HCT116 (cell line): ENCODE measurements around the gene SPANXA1. TPM values are rescaled to one million over a fixed set of nuclear protein-coding genes. Genes with fewer than 3 reads are reported as not detected.

Source experiments
- ATAC-seq: fragments of 200-7000 bp; cut with Tn5 transposase; 2 replicates; pipeline ENCODE4 v1.9.1; 2020; ENCODE audit warnings: mild to moderate bottlenecking, moderate library complexity
- BruUV-seq: library from RNA; stranded (reverse); fragments of 400-500 nt; replicated peaks from 2 replicates; lab custom pipeline; 2021; lab: Mats Ljungman, UMichigan
- CTCF ChIA-PET: fragments of 300-600 bp; sonication (Branson Sonifier 250); formaldehyde crosslinking; loops from one replicate; lab custom pipeline; 2021; ENCODE audit warnings: antibody characterized with exemption; lab: Charles Lee
- POLR2A ChIA-PET: fragments of 300-600, 350-600 bp; sonication (Branson Sonifier 250); formaldehyde crosslinking; loops from one replicate; lab custom pipeline; 2021; ENCODE audit warnings: antibody characterized with exemption; lab: Charles Lee
- RAD21 ChIA-PET, 2 experiments: fragments of 300-600 bp; sonication (Branson Sonifier 250); formaldehyde crosslinking; loops; one replicate each; lab custom pipeline; 2023; ENCODE audit warnings: low total read pairs in 2 of 2; ENCODE audit not compliant: uncharacterized antibody in 2 of 2, unreplicated experiment in 2 of 2, low non-redundant PET in 1 of 2; lab: Charles Lee
- DNase-seq: peaks from one replicate; pipeline ENCODE4 v3.0.0-alpha.2; 2010; ENCODE audit warnings: low read depth, low spot score
- H2AFZ ChIP-seq: fragments of 200-600 bp; shearing (Covaris generic), sonication (generic); 2 replicates; pipeline ENCODE4 v1.6.1; 2017; ENCODE audit warnings: low read depth, mixed run types, mixed read lengths, antibody characterized with exemption, low read length; ENCODE audit not compliant: poor library complexity, severe bottlenecking
- H3K27ac ChIP-seq: 2 replicates; pipeline ENCODE4 v1.5.1; 2012; ENCODE audit warnings: low read depth, low read length
- H3K27me3 ChIP-seq: fragments of 200-600 bp; sonication (generic); 2 replicates; pipeline ENCODE4 v1.6.1; 2016; ENCODE audit warnings: mixed run types, low read length, mixed read lengths; ENCODE audit not compliant: insufficient read depth
- H3K36me3 ChIP-seq, 2 experiments: fragments of 200-500 bp in 1 of 2; fragments of 200-600 bp in 1 of 2; sonication (Bioruptor generic) in 1 of 2; sonication (generic) in 1 of 2; 2 replicates each; pipeline versions ENCODE4 v1.5.1 to v1.6.1; 2014 to 2016; ENCODE audit warnings: low read length in 2 of 2, inconsistent platforms in 1 of 2, mixed read lengths in 1 of 2, mixed run types in 1 of 2; ENCODE audit not compliant: insufficient read depth in 2 of 2, control insufficient read depth in 1 of 2
- H3K4me1 ChIP-seq, 2 experiments: fragments of 200-600 bp in 1 of 2; sonication (generic) in 1 of 2; 2 replicates each; pipeline versions ENCODE4 v1.5.1 to v1.6.1; 2012 to 2017; ENCODE audit warnings: low read length in 2 of 2, inconsistent platforms in 1 of 2, mild to moderate bottlenecking in 1 of 2, mixed read lengths in 1 of 2, mixed run types in 1 of 2, moderate library complexity in 1 of 2; ENCODE audit not compliant: insufficient read depth in 2 of 2, control insufficient read depth in 1 of 2
- H3K4me2 ChIP-seq: fragments of 200-600 bp; sonication (generic); 2 replicates; pipeline ENCODE4 v1.6.1; 2017; ENCODE audit warnings: mixed run types, low read length, mixed read lengths
- H3K4me3 ChIP-seq, 2 experiments: fragments of 200-600 bp in 1 of 2; sonication (generic) in 1 of 2; replicated peaks in 1 of 2; 2 replicates each; pipeline ENCODE4 v1.5.1; 2011 to 2016; ENCODE audit warnings: low read length in 2 of 2, control low read depth in 1 of 2, low read depth in 1 of 2, mild to moderate bottlenecking in 1 of 2, mixed read lengths in 1 of 2, mixed run types in 1 of 2
- H3K79me2 ChIP-seq: fragments of 200-600 bp; sonication (generic); 2 replicates; pipeline ENCODE4 v1.6.1; 2017; ENCODE audit warnings: mild to moderate bottlenecking, mixed run types, low read length, moderate library complexity, mixed read lengths; ENCODE audit not compliant: insufficient read depth
- H3K9ac ChIP-seq: fragments of 200-600 bp; sonication (generic); 2 replicates; pipeline ENCODE4 v1.6.1; 2016; ENCODE audit warnings: low read length, mixed read lengths
- H3K9me2 ChIP-seq: fragments of 200-600 bp; sonication (generic), shearing (Covaris generic); 2 replicates; pipeline ENCODE4 v1.6.1; 2017; ENCODE audit warnings: mixed run types, mild to moderate bottlenecking, moderate library complexity; ENCODE audit not compliant: insufficient read depth
- H3K9me3 ChIP-seq, 2 experiments: fragments of 200-500 bp in 1 of 2; fragments of 200-600 bp in 1 of 2; sonication (Bioruptor generic) in 1 of 2; sonication (generic) in 1 of 2; 2 replicates each; pipeline ENCODE4 v1.6.1; 2014 to 2017; ENCODE audit warnings: low read length in 2 of 2, mixed read lengths in 2 of 2, inconsistent platforms in 1 of 2, low read depth in 1 of 2, mild to moderate bottlenecking in 1 of 2, mixed run types in 1 of 2, moderate library complexity in 1 of 2; ENCODE audit not compliant: control insufficient read depth in 1 of 2, insufficient read depth in 1 of 2
- H4K20me1 ChIP-seq: fragments of 200-600 bp; sonication (generic), shearing (Covaris generic); 2 replicates; pipeline ENCODE4 v1.6.1; 2017; ENCODE audit warnings: mixed run types, mild to moderate bottlenecking, moderate library complexity; ENCODE audit not compliant: insufficient read depth
- CBX3 ChIP-seq: IDR thresholded peaks from 2 replicates; pipeline ENCODE4 v1.6.1; 2012; ENCODE audit warnings: low read depth
- CEBPB ChIP-seq: IDR thresholded peaks from 2 replicates; pipeline ENCODE4 v1.6.1; 2012; ENCODE audit warnings: low read depth
- CTCF ChIP-seq, 3 experiments: fragments of 200-600 bp in 1 of 3; sonication (generic) in 1 of 3; IDR thresholded peaks in 2 of 3; conservative IDR thresholded peaks in 1 of 3; 2 replicates each; pipeline ENCODE4 v1.5.1; 2012 to 2017; ENCODE audit warnings: low read depth in 2 of 3, low read length in 2 of 3, antibody characterized with exemption in 1 of 3, borderline replicate concordance in 1 of 3, control low read depth in 1 of 3, mild to moderate bottlenecking in 1 of 3, mixed read lengths in 1 of 3, mixed run types in 1 of 3, moderate library complexity in 1 of 3; ENCODE audit not compliant: insufficient read depth in 1 of 3
- EZH2 ChIP-seq: fragments of 200-600 bp; sonication (generic); IDR thresholded peaks from 2 replicates; pipeline ENCODE4 v1.6.1; 2017; ENCODE audit warnings: antibody characterized with exemption, mixed run types
- MAX ChIP-seq: IDR thresholded peaks from 2 replicates; pipeline ENCODE4 v1.6.1; 2012
- POLR2AphosphoS5 ChIP-seq: IDR thresholded peaks from 2 replicates; pipeline ENCODE4 v1.6.1; 2011; ENCODE audit warnings: mild to moderate bottlenecking, low read depth, low read length, moderate library complexity
- RAD21 ChIP-seq: IDR thresholded peaks from 2 replicates; pipeline ENCODE4 v1.6.1; 2012; ENCODE audit warnings: low read depth, mild to moderate bottlenecking
- SRF ChIP-seq: IDR thresholded peaks from 2 replicates; pipeline ENCODE4 v1.6.1; 2012; ENCODE audit warnings: low read depth
- TCF7L2 ChIP-seq: IDR thresholded peaks from 2 replicates; pipeline ENCODE4 v1.7.0; 2011; ENCODE audit warnings: borderline replicate concordance, inconsistent platforms; ENCODE audit not compliant: insufficient read depth, insufficient read length; ENCODE audit errors: extremely low read depth
- intact Hi-C: fragments of 100-400 bp; cut with micrococcal nuclease; formaldehyde crosslinking; loops from 2 replicates; pipeline ENCODE4 v1.10.0; 2022
- total RNA-seq: library from RNA; stranded (reverse); gene quantifications from one replicate; pipeline ENCODE4 v1.2.1, GENCODE V29; 2021; ENCODE audit not compliant: unreplicated experiment
- TF ChIP-seq, protein P1 (sequence below): IDR thresholded peaks from 2 replicates; pipeline ENCODE4 v1.6.1; 2012
- TF ChIP-seq, protein P2 (sequence below): IDR thresholded peaks from 2 replicates; pipeline ENCODE4 v1.6.1; 2011; ENCODE audit warnings: mild to moderate bottlenecking, low read length, moderate library complexity; ENCODE audit not compliant: insufficient replicate concordance; ENCODE audit errors: extremely low read depth

SPANXA1 gene
- total RNA-seq, 1 experiment from 2014 or later, result not detected

DNA sequence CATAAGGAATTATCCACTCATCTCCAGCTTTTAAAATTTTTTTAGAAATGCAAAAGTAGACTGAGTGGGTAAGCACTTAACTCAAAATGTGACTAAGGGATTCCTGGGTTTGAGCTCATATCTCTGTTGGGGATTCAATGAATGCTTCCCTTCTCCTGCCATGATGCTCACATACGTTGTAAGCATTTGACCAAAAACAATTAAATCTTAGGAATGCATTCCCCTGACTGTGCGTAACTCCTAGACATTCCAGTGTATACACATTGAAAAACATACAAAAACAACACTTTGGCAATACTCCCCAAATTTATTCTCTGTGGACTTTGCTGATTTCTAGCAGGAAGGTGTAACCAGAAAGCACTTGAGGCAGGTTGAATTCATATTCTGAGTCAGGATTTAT, 34.8 kb upstream of the SPANXA1 start:
- Histone ChIP-seq H3K9ac (no peak overlapping the region), H3K9me2 (no peaks in the 10 kb centered on the region), H3K9me3 (no peaks in the 10 kb centered on the region), H2AFZ (no peak overlapping the region), H4K20me1 (no peaks in the 10 kb centered on the region), H3K4me2 (no peak overlapping the region), H3K4me1 (no peaks in the 10 kb centered on the region), H3K27me3 (no peaks in the 10 kb centered on the region), H3K79me2 (no peaks in the 10 kb centered on the region), H3K36me3 (no peaks in the 10 kb centered on the region), H3K4me3 (no peak overlapping the region), H3K27ac (no peak overlapping the region)
- ATAC-seq (no peak), DNase-seq (no peak)
- ChIA-PET POLR2A (no interaction called here), CTCF (no interaction called here), RAD21 (no interaction called here)
- TF ChIP-seq, protein P1, sequence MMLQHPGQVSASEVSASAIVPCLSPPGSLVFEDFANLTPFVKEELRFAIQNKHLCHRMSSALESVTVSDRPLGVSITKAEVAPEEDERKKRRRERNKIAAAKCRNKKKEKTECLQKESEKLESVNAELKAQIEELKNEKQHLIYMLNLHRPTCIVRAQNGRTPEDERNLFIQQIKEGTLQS, result no peak
- TF ChIP-seq SRF, result no peak
- TF ChIP-seq, protein P2, sequence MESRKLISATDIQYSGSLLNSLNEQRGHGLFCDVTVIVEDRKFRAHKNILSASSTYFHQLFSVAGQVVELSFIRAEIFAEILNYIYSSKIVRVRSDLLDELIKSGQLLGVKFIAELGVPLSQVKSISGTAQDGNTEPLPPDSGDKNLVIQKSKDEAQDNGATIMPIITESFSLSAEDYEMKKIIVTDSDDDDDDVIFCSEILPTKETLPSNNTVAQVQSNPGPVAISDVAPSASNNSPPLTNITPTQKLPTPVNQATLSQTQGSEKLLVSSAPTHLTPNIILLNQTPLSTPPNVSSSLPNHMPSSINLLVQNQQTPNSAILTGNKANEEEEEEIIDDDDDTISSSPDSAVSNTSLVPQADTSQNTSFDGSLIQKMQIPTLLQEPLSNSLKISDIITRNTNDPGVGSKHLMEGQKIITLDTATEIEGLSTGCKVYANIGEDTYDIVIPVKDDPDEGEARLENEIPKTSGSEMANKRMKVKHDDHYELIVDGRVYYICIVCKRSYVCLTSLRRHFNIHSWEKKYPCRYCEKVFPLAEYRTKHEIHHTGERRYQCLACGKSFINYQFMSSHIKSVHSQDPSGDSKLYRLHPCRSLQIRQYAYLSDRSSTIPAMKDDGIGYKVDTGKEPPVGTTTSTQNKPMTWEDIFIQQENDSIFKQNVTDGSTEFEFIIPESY, result no peak
- TF ChIP-seq CBX3, result no peak
- no peak for TF ChIP-seq CTCF (IDR thresholded peaks at IDR 0.05 in 2 of 3, conservative IDR thresholded peaks at IDR 0.05 in 1 of 3; ENCODE audit: borderline replicate concordance in 1 of 3, insufficient read depth in 1 of 3, low read depth in 2 of 3, low read length in 2 of 3)
- TF ChIP-seq MAX, result no peak
- TF ChIP-seq POLR2AphosphoS5, result no peak
- TF ChIP-seq EZH2, result no peak
- no peak for TF ChIP-seq RAD21
- TF ChIP-seq TCF7L2, result no peak
- TF ChIP-seq CEBPB, result no peak
- intact Hi-C loops, result no loop called here
- no TSS peak for BruUV-seq
